Stomach (tissue), 9 donors: Measurements from ENCODE around the gene KIAA0232. TPM values are rescaled to one million over a fixed set of nuclear protein-coding genes. Genes with fewer than 3 reads are reported as not detected.
A peak's percentile ranks its signal among the peaks of the same experiment; 100 is the strongest.

Experiments used
- DNase-seq, 2 donors: peaks; one replicate each; pipeline versions ENCODE4 v3.0.0 to v3.0.0-alpha.2; 2013 to 2019
- H3K27ac ChIP-seq, 5 donors: fragments of 200-600 bp in 4 of 5; sonication (generic) in 4 of 5; one replicate each; pipeline ENCODE4 v1.5.1; 2013 to 2019; ENCODE audit warnings: mild to moderate bottlenecking in 1 of 5, moderate library complexity in 1 of 5
- H3K27me3 ChIP-seq, 3 donors: fragments of 200-600 bp; sonication (generic); one replicate each; pipeline ENCODE4 v1.5.1; 2017 to 2019; ENCODE audit warnings: mixed run types in 1 of 3
- H3K36me3 ChIP-seq, 4 donors: fragments of 200-600 bp; sonication (generic); 1 replicate in 3 of 4; 2 replicates in 1 of 4; pipeline ENCODE4 v1.5.1; 2016 to 2019
- H3K4me1 ChIP-seq, 4 donors: fragments of 200-600 bp; sonication (generic); one replicate each; pipeline ENCODE4 v1.5.1; 2016 to 2019
- H3K4me3 ChIP-seq, 4 donors: fragments of 200-600 bp; sonication (generic) in 3 of 4; one replicate each; pipeline ENCODE4 v1.5.1; 2016 to 2019; ENCODE audit warnings: mild to moderate bottlenecking in 1 of 4
- H3K9me3 ChIP-seq, 4 donors: fragments of 200-600 bp; sonication (generic); one replicate each; pipeline ENCODE4 v1.5.1; 2016 to 2019
- EP300 ChIP-seq: sonication (generic); formaldehyde crosslinking; IDR thresholded peaks from one replicate; pipeline ENCODE4 v1.6.1; 2017; ENCODE audit warnings: antibody characterized with exemption
- POLR2A ChIP-seq, 4 donors: fragments of 450-650 bp; IDR thresholded peaks; one replicate each; pipeline ENCODE4 v1.6.1; 2016; ENCODE audit warnings: antibody characterized with exemption in 4 of 4, control low read depth in 2 of 4, mild to moderate bottlenecking in 1 of 4, moderate library complexity in 1 of 4
- POLR2AphosphoS5 ChIP-seq, 3 donors: sonication (generic); formaldehyde crosslinking; IDR thresholded peaks; one replicate each; pipeline ENCODE4 v1.6.1; 2016; ENCODE audit warnings: antibody characterized with exemption in 3 of 3
- WGBS, 5 donors: extraction: QIAGEN DNeasy Blood & Tissue Kit in 3 of 5; methylation state at CpG; one replicate each; pipeline versions ENCODE4 v1.1.5 to v1.1.7; 2013 to 2018; 5-methylcytosine and 5-hydroxymethylcytosine counted together
- intact Hi-C: fragments of 100-400 bp; cut with DNase I; formaldehyde crosslinking; loops from one replicate; pipeline ENCODE4 v1.15.1; 2023; ENCODE audit warnings: low total_unique reads
- polyA plus RNA-seq, 3 donors: library from polyadenylated mRNA; stranded (reverse); fragments of 200-250 nt; gene quantifications; one replicate each; pipeline ENCODE4 v1.2.3, GENCODE V29; 2013
- total RNA-seq, 5 donors: library from RNA; depleted of rRNA; stranded (reverse); fragments of >200 nt; gene quantifications; one replicate each; pipeline versions ENCODE4 v1.1.0 to v1.2.3, GENCODE V29; 2014 to 2016
- TF ChIP-seq, protein P1 (sequence below), 7 experiments: fragments of 450-650 bp in 4 of 7; fragments of 200-600 bp in 3 of 7; sonication (generic) in 3 of 7; IDR thresholded peaks; one replicate each; pipeline ENCODE4 v1.5.1; 2016 to 2019; ENCODE audit warnings: antibody characterized with exemption in 7 of 7, control low read depth in 2 of 7, mild to moderate bottlenecking in 1 of 7
- donor health status: healthy with polysubstance abuse.
- donor health status: Bipolar disorder and iron deficiency.
- donor health status: healthy.

KIAA0232 gene
- total and polyA plus RNA-seq, 8 donors: 5.1 to 48.1 (median 9.9) TPM

GRCh38 chr4:6781113-6781512 lies 1.4 kb upstream of the KIAA0232 start:
- WGBS, 5 donors: 84 to 91% (median 86%) methylated on average over 8 of the region's 8 CpGs
- no peak for DNase-seq
- TF ChIP-seq POLR2A (IDR thresholded peaks at IDR 0.05) (no peak), EP300 (no peak), POLR2AphosphoS5 (IDR thresholded peaks at IDR 0.05) (no peak)
- TF ChIP-seq, protein P1, sequence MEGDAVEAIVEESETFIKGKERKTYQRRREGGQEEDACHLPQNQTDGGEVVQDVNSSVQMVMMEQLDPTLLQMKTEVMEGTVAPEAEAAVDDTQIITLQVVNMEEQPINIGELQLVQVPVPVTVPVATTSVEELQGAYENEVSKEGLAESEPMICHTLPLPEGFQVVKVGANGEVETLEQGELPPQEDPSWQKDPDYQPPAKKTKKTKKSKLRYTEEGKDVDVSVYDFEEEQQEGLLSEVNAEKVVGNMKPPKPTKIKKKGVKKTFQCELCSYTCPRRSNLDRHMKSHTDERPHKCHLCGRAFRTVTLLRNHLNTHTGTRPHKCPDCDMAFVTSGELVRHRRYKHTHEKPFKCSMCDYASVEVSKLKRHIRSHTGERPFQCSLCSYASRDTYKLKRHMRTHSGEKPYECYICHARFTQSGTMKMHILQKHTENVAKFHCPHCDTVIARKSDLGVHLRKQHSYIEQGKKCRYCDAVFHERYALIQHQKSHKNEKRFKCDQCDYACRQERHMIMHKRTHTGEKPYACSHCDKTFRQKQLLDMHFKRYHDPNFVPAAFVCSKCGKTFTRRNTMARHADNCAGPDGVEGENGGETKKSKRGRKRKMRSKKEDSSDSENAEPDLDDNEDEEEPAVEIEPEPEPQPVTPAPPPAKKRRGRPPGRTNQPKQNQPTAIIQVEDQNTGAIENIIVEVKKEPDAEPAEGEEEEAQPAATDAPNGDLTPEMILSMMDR (IDR thresholded peaks at IDR 0.05): no peak

DNA sequence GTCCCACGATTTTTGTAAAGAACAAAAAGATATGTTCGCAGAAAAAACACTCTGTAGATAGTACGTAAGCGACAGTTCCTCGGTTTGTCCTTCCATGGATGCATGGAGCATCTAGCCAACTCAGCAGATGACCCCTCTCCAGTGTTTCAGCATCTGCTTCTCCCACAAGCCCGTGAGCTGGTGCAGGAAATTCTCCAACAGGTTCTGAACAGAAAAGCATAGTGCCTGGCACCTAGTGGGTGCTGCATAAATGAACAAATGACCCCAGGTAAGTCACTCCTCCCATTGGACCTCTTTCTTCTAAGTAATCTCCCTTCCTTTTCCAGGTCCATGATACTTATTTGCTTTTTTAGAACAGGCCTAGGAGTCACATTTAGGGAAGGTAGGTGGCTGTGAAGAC lies 966 bp upstream of the KIAA0232 start:
- TF ChIP-seq POLR2A (IDR thresholded peaks at IDR 0.05): no peak
- TF ChIP-seq EP300: no peak
- no peak for TF ChIP-seq POLR2AphosphoS5 (IDR thresholded peaks at IDR 0.05)
- TF ChIP-seq, protein P1 (IDR thresholded peaks at IDR 0.05): no peak
- H3K4me1 ChIP-seq: peaks cover 26 to 49% (median 33%) of the 10 kb centered on the region in 4 donors
- peak overlapping the region in 4 of 5 donors; percentile 84 to 100 (median 100) for H3K27ac ChIP-seq
- WGBS, 5 donors: 75 to 83% (median 79%) methylated on average over 6 of the region's 6 CpGs
- no peak for DNase-seq
- peak overlapping the region; percentile 94 to 100 (median 98) for H3K4me3 ChIP-seq
- peaks cover 0 to 5% (median 0%) of the 10 kb centered on the region in 3 donors for H3K27me3 ChIP-seq
- H3K9me3 ChIP-seq: no peaks in the 10 kb centered on the region
- intact Hi-C loops: loop anchor here (10.0 kb wide), 1 partner anchor 57 kb away; no protein-coding TSS in a partner anchor
- peaks cover 0 to 3% (median 1%) of the 10 kb centered on the region in 4 donors for H3K36me3 ChIP-seq

More at GRCh38 chr4:6781113-6781512, 1.4 kb upstream of the KIAA0232 start:
- no peaks in the 10 kb centered on the region for H3K36me3 ChIP-seq
- peak overlapping the region in 1 of 5 donors; percentile 100 for H3K27ac ChIP-seq
- no peak overlapping the region for H3K4me3 ChIP-seq
- intact Hi-C loops: loop anchor here (10.0 kb wide), 1 partner anchor 56 kb away; no protein-coding TSS in a partner anchor
- no peaks in the 10 kb centered on the region for H3K9me3 ChIP-seq
- peaks cover 26 to 45% (median 31%) of the 10 kb centered on the region in 4 donors for H3K4me1 ChIP-seq
- H3K27me3 ChIP-seq: peaks cover 0 to 9% (median 0%) of the 10 kb centered on the region in 3 donors

DNA sequence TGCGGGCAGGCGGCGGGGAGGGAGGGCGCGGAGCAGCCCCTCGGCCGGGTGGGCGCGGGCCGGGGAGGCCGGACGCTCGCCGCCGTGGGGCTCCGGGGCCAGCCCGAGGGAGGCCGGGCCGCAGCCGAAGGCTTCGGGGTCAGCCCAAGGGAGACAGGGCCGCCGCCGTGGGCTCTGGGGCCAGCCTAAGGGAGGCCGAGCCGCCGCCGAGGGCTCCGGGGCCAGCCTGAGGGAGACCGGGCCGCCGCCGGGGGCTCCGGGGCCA lies 251 bp downstream of the KIAA0232 start:
- H3K4me3 ChIP-seq: peak overlapping the region; percentile 94 to 100 (median 98)
- DNase-seq: no peak
- TF ChIP-seq POLR2AphosphoS5 (IDR thresholded peaks at IDR 0.05) (no peak), EP300 (no peak), POLR2A (IDR thresholded peaks at IDR 0.05) (no peak)
- TF ChIP-seq, protein P1 (IDR thresholded peaks at IDR 0.05): no peak
- no peaks in the 10 kb centered on the region for H3K27me3 ChIP-seq
- H3K9me3 ChIP-seq: no peaks in the 10 kb centered on the region
- H3K27ac ChIP-seq: peak overlapping the region; percentile 99 to 100 (median 100)
- peaks cover 0 to 8% (median 3%) of the 10 kb centered on the region in 4 donors for H3K36me3 ChIP-seq
- intact Hi-C loops: loop anchor here (10.0 kb wide), 1 partner anchor 58 kb away; no protein-coding TSS in a partner anchor
- H3K4me1 ChIP-seq: peaks cover 26 to 52% (median 39%) of the 10 kb centered on the region in 4 donors
- whole genome bisulfite sequencing, 5 donors: 0 to 1% (median 0%) methylated on average over 1 to 33 of the region's 34 CpGs

DNA sequence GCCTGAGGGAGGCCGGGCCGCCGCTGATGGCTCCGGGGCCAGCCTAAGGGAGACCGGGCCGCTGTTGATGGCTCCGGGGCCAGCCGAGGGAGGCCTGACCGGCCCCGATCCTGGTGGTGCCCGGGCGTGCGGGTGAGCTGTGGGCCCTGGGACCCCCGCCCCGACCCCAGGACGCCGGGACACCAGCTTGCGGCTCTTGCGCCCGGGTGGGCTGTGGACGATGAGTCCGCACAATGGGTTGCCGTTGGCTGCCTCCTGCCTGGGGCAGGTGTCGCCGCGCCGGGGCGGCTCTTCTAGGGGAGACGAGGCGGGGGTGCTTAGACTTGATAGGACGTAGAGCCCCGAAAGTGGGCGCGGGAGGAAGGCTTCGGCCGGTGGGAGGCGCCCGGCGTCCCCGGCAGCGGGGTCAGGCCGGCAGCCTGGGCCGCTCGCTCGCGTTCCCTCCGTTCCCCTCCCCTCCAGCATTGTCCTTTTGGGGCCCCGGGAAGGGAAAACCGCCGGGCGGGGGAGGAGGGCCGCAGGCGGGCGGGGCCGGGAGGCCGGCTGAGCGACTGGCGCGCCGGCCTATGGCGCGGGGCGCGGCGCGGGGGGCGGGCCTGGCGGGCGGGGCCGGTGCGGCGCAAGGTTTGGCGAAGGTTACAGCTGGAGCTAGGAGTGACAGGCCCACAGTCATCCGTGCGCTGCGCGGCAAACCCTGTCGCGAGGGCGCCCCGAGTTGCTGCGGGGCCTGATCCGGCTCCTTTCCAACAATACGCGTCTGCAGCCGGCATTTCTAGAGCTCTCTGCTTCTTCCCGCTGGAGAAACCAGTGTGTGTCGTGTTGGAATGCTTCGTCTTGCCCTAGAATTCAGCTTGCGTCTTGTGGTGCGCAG lies 819 bp downstream of the KIAA0232 start:
- Histone ChIP-seq H3K4me1 (peaks cover 26 to 57% (median 41%) of the 10 kb centered on the region in 4 donors), H3K36me3 (peaks cover 0 to 8% (median 3%) of the 10 kb centered on the region in 4 donors), H3K9me3 (no peaks in the 10 kb centered on the region), H3K27ac (peak overlapping the region; percentile 99 to 100 (median 100)), H3K27me3 (no peaks in the 10 kb centered on the region), H3K4me3 (peak overlapping the region; percentile 94 to 100 (median 98))
- peak; percentile 93 to 97 for DNase-seq
- intact Hi-C loops: loop anchor here (10.0 kb wide), 1 partner anchor 59 kb away; no protein-coding TSS in a partner anchor
- 1 to 3% (median 1%) methylated on average over 26 to 91 of the region's 91 CpGs for WGBS, 5 donors
- TF ChIP-seq POLR2A (IDR thresholded peaks at IDR 0.05): peak in 1 of 4 donors; percentile 74
- no peak for TF ChIP-seq EP300
- TF ChIP-seq, protein P1 (IDR thresholded peaks at IDR 0.05): no peak
- TF ChIP-seq POLR2AphosphoS5 (IDR thresholded peaks at IDR 0.05): peak; percentile 60 to 79 (median 66)
